GM21619 (cell line): Measurements from ENCODE around the gene SLC35B1.
"Not testable (repeated sequence)": the region's sequence is repeated elsewhere in the genome, so short reads cannot be mapped to it uniquely, and the experiment has no call there.

Experiments used
- ATAC-seq: cut with Tn5 transposase; IDR thresholded peaks from one replicate; pipeline ENCODE4 v1.9.1; 2021; ENCODE audit not compliant: unreplicated experiment

Gene SLC35B1

GRCh38 chr17:49674507-49674906 is 33.3 kb downstream of the SLC35B1 start:
- no peak for ATAC-seq

GRCh38 chr17:49673679-49674078 is 34.1 kb downstream of the SLC35B1 start:
- not testable (repeated sequence) for ATAC-seq

- ATAC-seq, result no peak
These were observed 37.1 kb downstream of the SLC35B1 start for GRCh38 chr17:49670641-49671040.

- ATAC-seq, result no peak
These were observed 37.8 kb downstream of the SLC35B1 start for GRCh38 chr17:49670002-49670401.

- ATAC-seq, result no peak
These were observed 39.9 kb downstream of the SLC35B1 start for GRCh38 chr17:49667854-49668253.

GRCh38 chr17:49664706-49665211 is 43.0 kb downstream of the SLC35B1 start:
- no peak for ATAC-seq

- ATAC-seq, result no peak
These were observed 47.9 kb downstream of the SLC35B1 start for GRCh38 chr17:49659661-49660382.

- no peak for ATAC-seq
These were observed 51.5 kb downstream of the SLC35B1 start for GRCh38 chr17:49656247-49656646.
